Measurements from ENCODE around the gene FECH.

The FECH gene

DNA sequence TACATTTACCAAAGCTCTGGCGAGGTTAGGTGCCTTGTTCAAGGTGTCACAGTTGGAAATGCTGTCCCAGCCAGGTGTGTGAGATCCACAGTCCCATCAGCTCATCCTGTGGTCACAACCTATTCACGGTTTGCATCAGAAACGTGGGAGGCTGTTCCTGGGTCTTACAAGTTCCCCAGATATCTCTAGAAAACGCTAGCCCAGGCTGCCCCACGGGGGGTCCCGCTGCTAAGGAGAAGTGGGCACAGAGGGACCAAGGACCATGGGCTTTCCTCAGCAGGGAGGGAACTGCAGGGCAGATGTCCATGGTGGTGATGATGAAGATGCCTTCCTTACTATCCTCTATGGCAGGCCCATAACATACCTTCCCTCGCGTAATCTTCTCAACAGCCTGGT is 649 bp downstream of the FECH start:
- ATAC-seq (ENCODE audit: insufficient read depth, low read depth) (peak; percentile 15; the same call in 2 of the 3 replicates), DNase-seq (no peak)
- peak overlapping the region; percentile 56 to 90; a peak in 3 of 4 replicates for H3K4me3 ChIP-seq (ENCODE audit: low read depth in 1 of 2, low read length in 2 of 2)
- TF ChIP-seq EZH2 (IDR thresholded peaks at IDR 0.05; ENCODE audit: borderline replicate concordance, low read depth, low read length, severe bottlenecking), result no peak
- TF ChIP-seq, protein P1, sequence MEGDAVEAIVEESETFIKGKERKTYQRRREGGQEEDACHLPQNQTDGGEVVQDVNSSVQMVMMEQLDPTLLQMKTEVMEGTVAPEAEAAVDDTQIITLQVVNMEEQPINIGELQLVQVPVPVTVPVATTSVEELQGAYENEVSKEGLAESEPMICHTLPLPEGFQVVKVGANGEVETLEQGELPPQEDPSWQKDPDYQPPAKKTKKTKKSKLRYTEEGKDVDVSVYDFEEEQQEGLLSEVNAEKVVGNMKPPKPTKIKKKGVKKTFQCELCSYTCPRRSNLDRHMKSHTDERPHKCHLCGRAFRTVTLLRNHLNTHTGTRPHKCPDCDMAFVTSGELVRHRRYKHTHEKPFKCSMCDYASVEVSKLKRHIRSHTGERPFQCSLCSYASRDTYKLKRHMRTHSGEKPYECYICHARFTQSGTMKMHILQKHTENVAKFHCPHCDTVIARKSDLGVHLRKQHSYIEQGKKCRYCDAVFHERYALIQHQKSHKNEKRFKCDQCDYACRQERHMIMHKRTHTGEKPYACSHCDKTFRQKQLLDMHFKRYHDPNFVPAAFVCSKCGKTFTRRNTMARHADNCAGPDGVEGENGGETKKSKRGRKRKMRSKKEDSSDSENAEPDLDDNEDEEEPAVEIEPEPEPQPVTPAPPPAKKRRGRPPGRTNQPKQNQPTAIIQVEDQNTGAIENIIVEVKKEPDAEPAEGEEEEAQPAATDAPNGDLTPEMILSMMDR (IDR thresholded peaks at IDR 0.05; ENCODE audit: borderline replicate concordance, extremely low read depth, low read length, poor library complexity, severe bottlenecking), result no peak
- peaks cover under 1% of the 10 kb centered on the region for H4K20me1 ChIP-seq (ENCODE audit: insufficient read depth, low read length)
- no peaks in the 10 kb centered on the region for H3K27me3 ChIP-seq (ENCODE audit: insufficient read depth, low read length, poor library complexity)
- peak overlapping the region; percentile 96 for H3K4me2 ChIP-seq (ENCODE audit: insufficient read depth, low read length)
- H3K27ac ChIP-seq (ENCODE audit: low read length), result peak overlapping the region; percentile 68
- peaks cover 9% of the 10 kb centered on the region for H3K79me2 ChIP-seq (ENCODE audit: insufficient read depth, low read length)
- peak overlapping the region; percentile 93 for H2AFZ ChIP-seq (ENCODE audit: low read depth, low read length)
- H3K9me3 ChIP-seq (ENCODE audit: insufficient read depth, low read length, severe bottlenecking), result no peaks in the 10 kb centered on the region
- H3K36me3 ChIP-seq (ENCODE audit: insufficient read depth, low read length), result peaks cover 5% of the 10 kb centered on the region; the same call in 1 of the 2 replicates
- peaks cover 23% of the 10 kb centered on the region for H3K4me1 ChIP-seq (ENCODE audit: insufficient read depth, low read length)
- peak overlapping the region; percentile 76 for H3K9ac ChIP-seq (ENCODE audit: low read depth, low read length)

DNA sequence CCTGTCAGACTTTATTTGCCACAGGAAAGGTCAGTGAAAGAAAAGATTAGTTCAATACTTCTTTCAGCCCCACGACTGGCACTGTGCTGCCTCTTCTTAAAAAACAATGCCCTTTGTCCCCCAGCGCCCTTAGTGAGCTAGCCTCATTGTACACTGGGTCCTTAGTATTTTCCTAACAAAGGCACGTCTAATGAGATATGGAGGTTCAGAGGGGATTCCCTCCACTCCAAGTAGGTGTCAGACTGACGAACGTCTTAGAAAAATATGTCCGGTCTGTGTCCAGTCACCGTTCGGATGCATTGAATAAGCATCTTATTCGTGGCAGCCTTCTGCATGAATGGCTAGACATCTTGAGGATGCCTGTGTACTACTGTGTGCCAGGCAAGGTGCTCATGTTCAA is 1.1 kb downstream of the FECH start:
- peak overlapping the region; percentile 76 for H3K9ac ChIP-seq (ENCODE audit: low read depth, low read length)
- H3K4me3 ChIP-seq (ENCODE audit: low read depth in 1 of 2, low read length in 2 of 2), result peak overlapping the region; percentile 56 to 90; a peak in 3 of 4 replicates
- H3K27ac ChIP-seq (ENCODE audit: low read length), result peak overlapping the region; percentile 68; the same call in 1 of the 2 replicates
- peaks cover 9% of the 10 kb centered on the region for H3K79me2 ChIP-seq (ENCODE audit: insufficient read depth, low read length)
- peaks cover 8% of the 10 kb centered on the region; the same call in 1 of the 2 replicates for H3K36me3 ChIP-seq (ENCODE audit: insufficient read depth, low read length)
- H4K20me1 ChIP-seq (ENCODE audit: insufficient read depth, low read length), result peaks cover 4% of the 10 kb centered on the region
- peak overlapping the region; percentile 96 for H3K4me2 ChIP-seq (ENCODE audit: insufficient read depth, low read length)
- H2AFZ ChIP-seq (ENCODE audit: low read depth, low read length), result peak overlapping the region; percentile 93; the same call in 1 of the 2 replicates
- ATAC-seq (ENCODE audit: insufficient read depth, low read depth), result no peak
- H3K4me1 ChIP-seq (ENCODE audit: insufficient read depth, low read length), result peaks cover 23% of the 10 kb centered on the region
- no peaks in the 10 kb centered on the region for H3K9me3 ChIP-seq (ENCODE audit: insufficient read depth, low read length, severe bottlenecking)
- TF ChIP-seq, protein P1 (IDR thresholded peaks at IDR 0.05; ENCODE audit: borderline replicate concordance, extremely low read depth, low read length, poor library complexity, severe bottlenecking), result no peak
- TF ChIP-seq EZH2 (IDR thresholded peaks at IDR 0.05; ENCODE audit: borderline replicate concordance, low read depth, low read length, severe bottlenecking), result no peak
- DNase-seq, result no peak
- H3K27me3 ChIP-seq (ENCODE audit: insufficient read depth, low read length, poor library complexity), result no peaks in the 10 kb centered on the region

DNA sequence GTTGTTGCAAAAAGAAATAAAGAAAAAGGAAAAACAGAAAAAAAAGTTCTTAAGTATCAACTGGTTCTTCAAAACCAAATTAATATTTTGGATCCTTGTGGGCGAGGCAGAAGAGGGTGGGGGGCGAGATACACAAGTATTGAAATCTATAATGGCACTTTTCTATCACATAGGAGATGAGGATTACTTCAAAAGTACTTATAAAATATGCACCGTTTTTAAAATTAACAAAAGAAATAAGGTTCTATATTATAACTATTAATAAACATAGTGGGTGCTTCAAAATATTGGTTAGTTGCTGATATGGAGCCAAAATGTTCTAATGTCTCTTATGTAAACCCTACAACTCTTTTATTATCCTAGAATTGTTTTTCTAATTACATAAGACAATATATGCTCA is 2.1 kb downstream of the FECH start:
- peaks cover 17% of the 10 kb centered on the region for H3K36me3 ChIP-seq (ENCODE audit: insufficient read depth, low read length)
- peaks cover 23% of the 10 kb centered on the region for H3K4me1 ChIP-seq (ENCODE audit: insufficient read depth, low read length)
- peak overlapping the region; percentile 96; the same call in 1 of the 2 replicates for H3K4me2 ChIP-seq (ENCODE audit: insufficient read depth, low read length)
- H3K79me2 ChIP-seq (ENCODE audit: insufficient read depth, low read length), result peaks cover 9% of the 10 kb centered on the region
- no peak overlapping the region for H2AFZ ChIP-seq (ENCODE audit: low read depth, low read length)
- H3K4me3 ChIP-seq (ENCODE audit: low read depth in 1 of 2, low read length in 2 of 2), result no peak overlapping the region
- TF ChIP-seq, protein P1 (IDR thresholded peaks at IDR 0.05; ENCODE audit: borderline replicate concordance, extremely low read depth, low read length, poor library complexity, severe bottlenecking), result no peak
- TF ChIP-seq EZH2 (IDR thresholded peaks at IDR 0.05; ENCODE audit: borderline replicate concordance, low read depth, low read length, severe bottlenecking), result no peak
- DNase-seq, result no peak
- no peak overlapping the region for H3K27ac ChIP-seq (ENCODE audit: low read length)
- H3K27me3 ChIP-seq (ENCODE audit: insufficient read depth, low read length, poor library complexity), result no peaks in the 10 kb centered on the region
- H4K20me1 ChIP-seq (ENCODE audit: insufficient read depth, low read length), result peaks cover 4% of the 10 kb centered on the region
- no peaks in the 10 kb centered on the region for H3K9me3 ChIP-seq (ENCODE audit: insufficient read depth, low read length, severe bottlenecking)
- no peak overlapping the region for H3K9ac ChIP-seq (ENCODE audit: low read depth, low read length)
- no peak for ATAC-seq (ENCODE audit: insufficient read depth, low read depth)

Data from DND-41 (cell line).